Panc1 (cell line): ENCODE results near the gene D2HGDH. TPM values are rescaled to one million over a fixed set of nuclear protein-coding genes. Genes with fewer than 3 reads are reported as not detected.

Source experiments
- ATAC-seq: fragments of 200-7000 bp; cut with Tn5 transposase; 2 replicates; pipeline ENCODE4 v1.9.1; 2020; ENCODE audit warnings: mild to moderate bottlenecking, moderate library complexity
- BruUV-seq: library from RNA; stranded (reverse); fragments of 400-500 nt; replicated peaks from 2 replicates; lab custom pipeline; 2021; lab: Mats Ljungman, UMichigan
- CTCF ChIA-PET: fragments of 300-600 bp; sonication (Branson Sonifier 250); formaldehyde crosslinking; loops from one replicate; lab custom pipeline; 2022; ENCODE audit warnings: antibody characterized with exemption; lab: Charles Lee
- POLR2A ChIA-PET: fragments of 300-600 bp; sonication (Branson Sonifier 250); formaldehyde crosslinking; loops from one replicate; lab custom pipeline; 2022; ENCODE audit warnings: antibody characterized with exemption; lab: Charles Lee
- DNase-seq: peaks from one replicate; pipeline ENCODE4 v3.0.0-alpha.2; 2010; ENCODE audit warnings: low read depth, low spot score
- H3K27ac ChIP-seq: 2 replicates; pipeline ENCODE4 v1.5.1; 2011; ENCODE audit warnings: mild to moderate bottlenecking, low read length, inconsistent platforms
- H3K27me3 ChIP-seq: fragments of 200-500 bp; sonication (Bioruptor generic); 2 replicates; pipeline ENCODE4 v1.6.0; 2014; ENCODE audit warnings: low read length, inconsistent platforms; ENCODE audit not compliant: control insufficient read depth, insufficient read depth
- H3K36me3 ChIP-seq: fragments of 200-500 bp; sonication (Bioruptor generic); 2 replicates; pipeline ENCODE4 v1.5.1; 2014; ENCODE audit warnings: inconsistent platforms, mild to moderate bottlenecking, low read length, moderate library complexity; ENCODE audit not compliant: control insufficient read depth, insufficient read depth
- H3K4me1 ChIP-seq: 2 replicates; pipeline ENCODE4 v1.5.1; 2011; ENCODE audit warnings: inconsistent platforms, mild to moderate bottlenecking, low read length, moderate library complexity; ENCODE audit not compliant: control insufficient read depth, insufficient read depth
- H3K4me3 ChIP-seq, 2 experiments: 2 replicates each; pipeline ENCODE4 v1.5.1; 2011 to 2012; ENCODE audit warnings: low read depth in 2 of 2, low read length in 2 of 2, mild to moderate bottlenecking in 2 of 2, inconsistent platforms in 1 of 2, moderate library complexity in 1 of 2
- H3K9me3 ChIP-seq: fragments of 200-500 bp; sonication (Bioruptor generic); 2 replicates; pipeline ENCODE4 v1.5.1; 2014; ENCODE audit warnings: low read depth, mild to moderate bottlenecking, inconsistent platforms, low read length, moderate library complexity; ENCODE audit not compliant: control insufficient read depth, insufficient read depth
- POLR2AphosphoS5 ChIP-seq: IDR thresholded peaks from 2 replicates; pipeline ENCODE4 v1.6.1; 2012; ENCODE audit warnings: mild to moderate bottlenecking, low read depth, low read length, moderate library complexity
- SIN3A ChIP-seq: IDR thresholded peaks from 2 replicates; pipeline ENCODE4 v1.6.1; 2012; ENCODE audit warnings: low read depth, mild to moderate bottlenecking, low read length, moderate library complexity, borderline replicate concordance; ENCODE audit not compliant: insufficient read depth
- TCF7L2 ChIP-seq: IDR thresholded peaks from 2 replicates; pipeline ENCODE4 v1.6.1; 2011; ENCODE audit warnings: mild to moderate bottlenecking, low read depth, low read length, inconsistent platforms
- in situ Hi-C: cut with HindIII; loops from 2 replicates; pipeline ENCODE4 v1.10.0; 2016; ENCODE audit warnings: low sequenced_read_pairs, low pct_unique_long_range_greater_than_20kb
- intact Hi-C: fragments of 100-400 bp; cut with micrococcal nuclease; formaldehyde crosslinking; loops from one replicate; pipeline ENCODE4 v1.10.0; 2022; ENCODE audit not compliant: unreplicated experiment
- total RNA-seq: library from RNA; stranded (reverse); gene quantifications from one replicate; pipeline ENCODE4 v1.2.1, GENCODE V29; 2021; ENCODE audit not compliant: unreplicated experiment
- TF ChIP-seq, protein P1 (sequence below): fragments of 450-650 bp; IDR thresholded peaks from 2 replicates; pipeline ENCODE4 v1.5.1; 2017; ENCODE audit warnings: mild to moderate bottlenecking
- TF ChIP-seq, protein P2 (sequence below), 2 experiments: IDR thresholded peaks; 2 replicates each; pipeline ENCODE4 v1.6.1; 2011 to 2012; ENCODE audit warnings: low read depth in 2 of 2, control low read depth in 1 of 2, low read length in 1 of 2, mild to moderate bottlenecking in 1 of 2, moderate library complexity in 1 of 2; ENCODE audit not compliant: insufficient read depth in 1 of 2

D2HGDH gene
- total RNA-seq, 1 experiment from 2014 or later, result 53.0 TPM

DNA sequence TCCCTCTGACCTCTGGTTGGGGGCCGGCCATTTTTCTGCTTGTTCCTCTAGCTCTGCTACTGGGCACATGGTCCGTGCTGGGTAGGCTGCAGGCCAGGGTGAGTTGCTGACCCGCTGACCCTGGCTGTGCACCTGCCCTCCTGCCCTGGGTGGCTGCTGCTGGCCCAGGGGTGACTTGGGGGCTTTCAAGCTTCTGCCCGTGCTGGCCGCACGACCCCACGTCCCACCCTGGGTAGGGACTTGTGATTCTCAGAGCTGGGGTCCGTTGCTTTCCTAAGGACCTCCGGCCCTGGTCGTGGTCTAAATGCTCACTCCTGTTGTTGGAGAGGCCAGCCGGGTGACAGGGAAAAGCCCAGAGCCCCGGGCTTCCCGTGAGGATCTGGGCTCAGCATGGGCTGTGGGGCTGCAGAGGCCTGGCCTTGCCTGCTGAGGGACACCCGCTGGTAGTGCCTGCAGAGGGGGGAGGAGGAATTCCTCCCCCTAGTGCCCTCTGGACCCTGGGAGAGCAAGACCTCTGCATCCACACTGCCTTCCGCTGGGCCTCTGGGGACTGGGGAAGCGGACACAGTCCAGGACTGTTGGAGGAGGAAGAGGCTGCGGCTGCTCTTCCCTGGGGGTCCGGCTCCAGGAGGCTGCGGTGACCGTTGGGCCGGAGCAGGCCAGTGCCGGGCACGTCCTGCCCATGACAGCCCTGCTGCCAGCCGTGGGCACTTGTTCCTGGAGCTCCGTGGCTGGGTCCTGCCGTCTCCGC lies 35.9 kb downstream of the D2HGDH start:
- H3K27me3 ChIP-seq, result no peaks in the 10 kb centered on the region
- DNase-seq (no peak), ATAC-seq (0 out of 2 replicates have a peak, but pooled peaks have one; percentile 15)
- no peaks in the 10 kb centered on the region for H3K36me3 ChIP-seq
- no peak overlapping the region for H3K4me3 ChIP-seq
- in situ Hi-C loops, result no loop called here
- ChIA-PET POLR2A (no interaction called here), CTCF (no interaction called here)
- H3K27ac ChIP-seq, result no peak overlapping the region
- BruUV-seq, result no TSS peak
- H3K4me1 ChIP-seq, result peaks cover 22% of the 10 kb centered on the region
- intact Hi-C loops, result no loop called here
- TF ChIP-seq TCF7L2 (no peak), SIN3A (no peak), POLR2AphosphoS5 (no peak; the same call in 1 of the 2 replicates)
- TF ChIP-seq, protein P1, sequence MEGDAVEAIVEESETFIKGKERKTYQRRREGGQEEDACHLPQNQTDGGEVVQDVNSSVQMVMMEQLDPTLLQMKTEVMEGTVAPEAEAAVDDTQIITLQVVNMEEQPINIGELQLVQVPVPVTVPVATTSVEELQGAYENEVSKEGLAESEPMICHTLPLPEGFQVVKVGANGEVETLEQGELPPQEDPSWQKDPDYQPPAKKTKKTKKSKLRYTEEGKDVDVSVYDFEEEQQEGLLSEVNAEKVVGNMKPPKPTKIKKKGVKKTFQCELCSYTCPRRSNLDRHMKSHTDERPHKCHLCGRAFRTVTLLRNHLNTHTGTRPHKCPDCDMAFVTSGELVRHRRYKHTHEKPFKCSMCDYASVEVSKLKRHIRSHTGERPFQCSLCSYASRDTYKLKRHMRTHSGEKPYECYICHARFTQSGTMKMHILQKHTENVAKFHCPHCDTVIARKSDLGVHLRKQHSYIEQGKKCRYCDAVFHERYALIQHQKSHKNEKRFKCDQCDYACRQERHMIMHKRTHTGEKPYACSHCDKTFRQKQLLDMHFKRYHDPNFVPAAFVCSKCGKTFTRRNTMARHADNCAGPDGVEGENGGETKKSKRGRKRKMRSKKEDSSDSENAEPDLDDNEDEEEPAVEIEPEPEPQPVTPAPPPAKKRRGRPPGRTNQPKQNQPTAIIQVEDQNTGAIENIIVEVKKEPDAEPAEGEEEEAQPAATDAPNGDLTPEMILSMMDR, result no peak
- TF ChIP-seq, protein P2, sequence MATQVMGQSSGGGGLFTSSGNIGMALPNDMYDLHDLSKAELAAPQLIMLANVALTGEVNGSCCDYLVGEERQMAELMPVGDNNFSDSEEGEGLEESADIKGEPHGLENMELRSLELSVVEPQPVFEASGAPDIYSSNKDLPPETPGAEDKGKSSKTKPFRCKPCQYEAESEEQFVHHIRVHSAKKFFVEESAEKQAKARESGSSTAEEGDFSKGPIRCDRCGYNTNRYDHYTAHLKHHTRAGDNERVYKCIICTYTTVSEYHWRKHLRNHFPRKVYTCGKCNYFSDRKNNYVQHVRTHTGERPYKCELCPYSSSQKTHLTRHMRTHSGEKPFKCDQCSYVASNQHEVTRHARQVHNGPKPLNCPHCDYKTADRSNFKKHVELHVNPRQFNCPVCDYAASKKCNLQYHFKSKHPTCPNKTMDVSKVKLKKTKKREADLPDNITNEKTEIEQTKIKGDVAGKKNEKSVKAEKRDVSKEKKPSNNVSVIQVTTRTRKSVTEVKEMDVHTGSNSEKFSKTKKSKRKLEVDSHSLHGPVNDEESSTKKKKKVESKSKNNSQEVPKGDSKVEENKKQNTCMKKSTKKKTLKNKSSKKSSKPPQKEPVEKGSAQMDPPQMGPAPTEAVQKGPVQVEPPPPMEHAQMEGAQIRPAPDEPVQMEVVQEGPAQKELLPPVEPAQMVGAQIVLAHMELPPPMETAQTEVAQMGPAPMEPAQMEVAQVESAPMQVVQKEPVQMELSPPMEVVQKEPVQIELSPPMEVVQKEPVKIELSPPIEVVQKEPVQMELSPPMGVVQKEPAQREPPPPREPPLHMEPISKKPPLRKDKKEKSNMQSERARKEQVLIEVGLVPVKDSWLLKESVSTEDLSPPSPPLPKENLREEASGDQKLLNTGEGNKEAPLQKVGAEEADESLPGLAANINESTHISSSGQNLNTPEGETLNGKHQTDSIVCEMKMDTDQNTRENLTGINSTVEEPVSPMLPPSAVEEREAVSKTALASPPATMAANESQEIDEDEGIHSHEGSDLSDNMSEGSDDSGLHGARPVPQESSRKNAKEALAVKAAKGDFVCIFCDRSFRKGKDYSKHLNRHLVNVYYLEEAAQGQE (IDR thresholded peaks at IDR 0.05; ENCODE audit: insufficient read depth in 1 of 2, low read depth in 2 of 2, low read length in 1 of 2), result no peak
- H3K9me3 ChIP-seq, result no peaks in the 10 kb centered on the region

DNA sequence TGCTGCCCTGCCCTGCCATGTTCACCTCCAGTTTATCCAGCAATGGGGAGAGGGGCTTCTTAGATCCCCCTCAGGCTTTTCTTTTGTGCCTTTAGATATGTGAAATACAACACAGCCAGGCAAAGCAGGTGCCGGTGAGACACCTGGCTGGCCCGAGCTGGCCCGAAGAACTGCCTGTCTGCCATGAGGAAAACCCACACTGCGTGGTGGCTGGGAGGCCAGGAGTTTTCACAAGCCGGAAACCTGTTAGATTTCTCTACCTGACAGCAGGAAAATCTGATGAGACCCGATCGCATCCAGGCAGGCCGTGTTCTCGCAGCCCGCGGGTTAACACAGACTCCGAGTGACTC lies 36.5 kb downstream of the D2HGDH start:
- peak overlapping the region; percentile 23; the same call in 1 of the 2 replicates for H3K27ac ChIP-seq
- ChIA-PET POLR2A (no interaction called here), CTCF (no interaction called here)
- TF ChIP-seq, protein P1, result no peak
- TF ChIP-seq POLR2AphosphoS5 (no peak), SIN3A (no peak), TCF7L2 (no peak)
- TF ChIP-seq, protein P2 (IDR thresholded peaks at IDR 0.05; ENCODE audit: insufficient read depth in 1 of 2, low read depth in 2 of 2, low read length in 1 of 2), result no peak
- no peak overlapping the region for H3K4me3 ChIP-seq
- H3K36me3 ChIP-seq, result no peaks in the 10 kb centered on the region
- no peaks in the 10 kb centered on the region for H3K27me3 ChIP-seq
- in situ Hi-C loops (no loop called here), intact Hi-C loops (no loop called here)
- DNase-seq, result no peak
- BruUV-seq, result no TSS peak
- no peak for ATAC-seq
- no peaks in the 10 kb centered on the region for H3K9me3 ChIP-seq
- H3K4me1 ChIP-seq, result peaks cover 27% of the 10 kb centered on the region
